Stimulated activated CD4-positive, alpha-beta T cell treated with anti-CD3 and anti-CD28 coated beads, TNF-alpha, amount 100 ng/mL, for 48 hours (primary cell): Measurements from ENCODE around the gene FGF19.

ENCODE experiments used
- DNase-seq, 3 donors: peaks; one replicate each; pipeline ENCODE4 v3.0.0-alpha.2; 2020; ENCODE audit warnings: low read depth in 3 of 3

FGF19 gene

GRCh38 chr11:69655479-69656428, 48.1 kb downstream of the FGF19 start:
- DNase-seq, result no peak

GRCh38 chr11:69654660-69655478, 49.0 kb downstream of the FGF19 start:
- DNase-seq, result no peak

GRCh38 chr11:69654001-69654659, 49.7 kb downstream of the FGF19 start:
- no peak for DNase-seq

GRCh38 chr11:69653406-69653960, 50.3 kb downstream of the FGF19 start:
- no peak for DNase-seq

GRCh38 chr11:69652999-69653398, 50.8 kb downstream of the FGF19 start:
- no peak for DNase-seq

- no peak for DNase-seq
Observed at GRCh38 chr11:69651834-69652620, 51.8 kb downstream of the FGF19 start.

- no peak for DNase-seq
Observed at GRCh38 chr11:69650832-69651344, 52.9 kb downstream of the FGF19 start.

- no peak for DNase-seq
Observed at GRCh38 chr11:69650081-69650831, 53.6 kb downstream of the FGF19 start.

GRCh38 chr11:69649576-69649900, 54.3 kb downstream of the FGF19 start:
- DNase-seq, result no peak

GRCh38 chr11:69648679-69649575, 54.9 kb downstream of the FGF19 start:
- no peak for DNase-seq
